ENCODE results near the gene UCK2. TPM values are rescaled to one million over a fixed set of nuclear protein-coding genes. Genes with fewer than 3 reads are reported as not detected.

The UCK2 gene
- total and polyA plus RNA-seq, 9 of the 15 experiments (the other 6 are each of a cell fraction or from before 2014, with no cell fraction given), result 71.6 to 145 (median 95.8) TPM

GRCh38 chr1:165828669-165829329 is 1.4 kb downstream of the UCK2 start (continued):
- TF ChIP-seq KLF6 (CRISPR knock-in tag; IDR thresholded peaks at IDR 0.05; ENCODE audit: borderline replicate concordance), result peak; percentile 68; the same call in 1 of the 2 replicates
- TF ChIP-seq CHD1 (IDR thresholded peaks at IDR 0.05; ENCODE audit: low read length), result peak; percentile 57
- TF ChIP-seq KAT2B (IDR thresholded peaks at IDR 0.05; ENCODE audit: low read depth, low read length), result no peak
- no peak; the same call in 1 of the 2 replicates for TF ChIP-seq ZC3H4 (CRISPR knock-in tag; IDR thresholded peaks at IDR 0.05; ENCODE audit: borderline replicate concordance)
- 0 out of 2 replicates have a peak, but pooled peaks have one; percentile 30 for TF ChIP-seq DEAF1 (CRISPR knock-in tag; IDR thresholded peaks at IDR 0.05)
- TF ChIP-seq SIN3B (IDR thresholded peaks at IDR 0.05; ENCODE audit: low read depth), result no peak
- TF ChIP-seq PBX2 (CRISPR knock-in tag; IDR thresholded peaks at IDR 0.05; ENCODE audit: low read depth), result no peak
- TF ChIP-seq PBX2 (tag; conservative IDR thresholded peaks at IDR 0.05; ENCODE audit: low read depth), result no peak
- TF ChIP-seq TCF3 (CRISPR knock-in tag; IDR thresholded peaks at IDR 0.05), result no peak
- peak; percentile 33; the same call in 1 of the 2 replicates for TF ChIP-seq ELF4 (CRISPR knock-in tag; IDR thresholded peaks at IDR 0.05)
- no peak for TF ChIP-seq ATF1 (CRISPR knock-in tag; IDR thresholded peaks at IDR 0.05)
- 0 out of 2 replicates have a peak, but pooled peaks have one; percentile 15 for TF ChIP-seq ATF1 (tag; IDR thresholded peaks at IDR 0.05)
- no peak for TF ChIP-seq ZKSCAN1 (IDR thresholded peaks at IDR 0.05; ENCODE audit: low read depth, low read length)
- no peak for TF ChIP-seq ZMIZ1 (IDR thresholded peaks at IDR 0.05; ENCODE audit: low read depth in 2 of 2, low read length in 2 of 2)
- TF ChIP-seq TCFL5 (CRISPR knock-in tag; conservative IDR thresholded peaks at IDR 0.05), result no peak
- no peak for TF ChIP-seq BCL6 (CRISPR knock-in tag; IDR thresholded peaks at IDR 0.05)
- no peak for TF ChIP-seq ETS2 (tag; IDR thresholded peaks at IDR 0.05; ENCODE audit: borderline replicate concordance, poor library complexity, severe bottlenecking)
- TF ChIP-seq ZNF23 (CRISPR knock-in tag; IDR thresholded peaks at IDR 0.05), result 0 out of 2 replicates have a peak, but pooled peaks have one; percentile 55
- no peak for TF ChIP-seq MED1 (CRISPR knock-in tag; IDR thresholded peaks at IDR 0.05; ENCODE audit: borderline replicate concordance)
- TF ChIP-seq SLC30A9 (CRISPR knock-in tag; IDR thresholded peaks at IDR 0.05), result no peak
- TF ChIP-seq BRD4 (IDR thresholded peaks at IDR 0.05), result 0 out of 2 replicates have a peak, but pooled peaks have one; percentile 84
- no peak for TF ChIP-seq YBX1 (IDR thresholded peaks at IDR 0.05)
- TF ChIP-seq KLF10 (CRISPR knock-in tag; IDR thresholded peaks at IDR 0.05), result no peak

Measured in K562 (cell line).